ENCODE data around the gene CLEC4D. TPM values are rescaled to one million over a fixed set of nuclear protein-coding genes. Genes with fewer than 3 reads are reported as not detected.

Gene CLEC4D
- total RNA-seq = not detected in 2 replicates

GRCh38 chr12:8513256-8513655 lies at the start of gene CLEC4D:
Gene CLEC4D (plus strand): TSS chr12:8513503. CDS start chr12:8513733, 230 bp downstream.

DNA sequence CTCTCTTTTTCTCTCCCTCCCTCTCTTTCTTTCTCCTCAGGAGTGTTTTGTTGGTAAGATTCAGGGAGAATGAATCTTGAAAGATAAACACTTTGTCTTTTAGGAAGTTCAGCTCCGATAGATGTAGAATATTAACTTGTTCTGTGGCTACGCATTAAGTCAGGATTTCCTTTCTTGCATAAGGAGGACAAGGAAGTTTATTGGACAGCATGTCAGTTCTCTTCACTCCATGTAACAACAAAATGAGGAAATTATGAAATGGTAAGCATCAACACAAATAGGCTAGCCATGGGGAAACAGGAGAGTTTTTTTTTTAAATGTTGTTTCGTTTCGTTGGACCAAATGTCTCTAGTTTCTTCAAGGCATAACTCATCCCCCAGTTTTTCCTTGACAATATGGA lies 27.5 kb downstream of the CLEC4D start, which contains the start of gene CLEC4E:
CLEC4E (minus strand) TSS at position 75 of the 400 bp plus-strand sequence. CDS start 108 bp downstream, outside the sequence.

Small RNA genes lying within 50 kb of the gene (small RNA-seq; reads per million reads assigned to genes)
- gene RNU6-275P = not detected

Other genes with a start within 250 kb of the CLEC4D start
- gene CLEC6A, start 57.5 kb upstream of the CLEC4D start, total RNA-seq = not detected in 2 replicates
- gene CLEC4E, start 27.4 kb downstream of the CLEC4D start, total RNA-seq = not detected in 2 replicates
- gene AICDA, start 99.4 kb downstream of the CLEC4D start, total RNA-seq = 0.11 TPM in 1 of 2 replicates, not detected in the other
- 726 and 1,098 TPM in 2 replicates for gene MFAP5, start 149.3 kb downstream of the CLEC4D start, total RNA-seq
- 38.1 and 55.3 TPM in 2 replicates for gene RIMKLB, start 184.5 kb downstream of the CLEC4D start, total RNA-seq